ENCODE results near the gene TEKT2. TPM values are rescaled to one million over a fixed set of nuclear protein-coding genes. Genes with fewer than 3 reads are reported as not detected.
A peak's percentile ranks its signal among the peaks of the same experiment; 100 is the strongest.

Gene TEKT2
- polyA plus RNA-seq, 1 donor = 1.7 TPM

DNA sequence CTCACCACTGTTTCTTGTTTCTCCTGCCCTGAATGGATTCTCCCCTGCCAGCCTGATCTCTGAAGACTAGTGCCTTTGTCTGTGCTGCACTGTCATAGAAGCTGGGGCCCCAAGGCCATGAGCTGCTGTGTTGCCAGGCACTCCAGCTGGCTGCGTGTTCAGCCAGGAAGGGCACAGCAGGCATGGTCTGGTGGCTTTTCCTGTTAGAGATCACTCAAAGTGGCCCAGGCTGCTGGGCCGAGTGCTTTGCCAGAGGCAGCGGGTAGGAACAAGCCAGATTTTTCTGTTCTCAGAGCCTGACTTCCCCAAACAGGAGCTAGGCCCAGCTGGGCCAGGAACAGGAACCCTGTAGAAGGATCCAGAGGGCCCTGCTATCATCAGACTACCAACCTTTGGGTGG, 10.0 kb downstream of the TEKT2 start:
- Histone ChIP-seq H3K36me3 (ENCODE audit: control insufficient read depth, insufficient read depth, low read length) (peaks cover 57% of the 10 kb centered on the region), H3K27ac (ENCODE audit: low read length) (no peak overlapping the region), H3K4me1 (ENCODE audit: control insufficient read depth, insufficient read depth, low read length) (peaks cover 13% of the 10 kb centered on the region), H3K27me3 (ENCODE audit: control insufficient read depth, insufficient read depth, low read length) (no peaks in the 10 kb centered on the region), H3K9me3 (ENCODE audit: control insufficient read depth, low read depth, low read length) (no peaks in the 10 kb centered on the region), H3K4me3 (ENCODE audit: low read length) (no peak overlapping the region)
- no peak for DNase-seq
- WGBS (ENCODE audit: insufficient coverage, low lambda C conversion rate) = no CpG with 5 or more reads among the region's 3 CpGs

GRCh38 chr1:36094621-36095061, 10.7 kb downstream of the TEKT2 start:
- peaks cover 57% of the 10 kb centered on the region for H3K36me3 ChIP-seq (ENCODE audit: control insufficient read depth, insufficient read depth, low read length)
- H3K4me3 ChIP-seq (ENCODE audit: low read length) = no peak overlapping the region
- WGBS (ENCODE audit: insufficient coverage, low lambda C conversion rate) = no CpG with 5 or more reads among the region's 8 CpGs
- H3K27me3 ChIP-seq (ENCODE audit: control insufficient read depth, insufficient read depth, low read length) = no peaks in the 10 kb centered on the region
- peaks cover 20% of the 10 kb centered on the region for H3K4me1 ChIP-seq (ENCODE audit: control insufficient read depth, insufficient read depth, low read length)
- peaks cover 4% of the 10 kb centered on the region for H3K9me3 ChIP-seq (ENCODE audit: control insufficient read depth, low read depth, low read length)
- H3K27ac ChIP-seq (ENCODE audit: low read length) = no peak overlapping the region
- no peak for DNase-seq

DNA sequence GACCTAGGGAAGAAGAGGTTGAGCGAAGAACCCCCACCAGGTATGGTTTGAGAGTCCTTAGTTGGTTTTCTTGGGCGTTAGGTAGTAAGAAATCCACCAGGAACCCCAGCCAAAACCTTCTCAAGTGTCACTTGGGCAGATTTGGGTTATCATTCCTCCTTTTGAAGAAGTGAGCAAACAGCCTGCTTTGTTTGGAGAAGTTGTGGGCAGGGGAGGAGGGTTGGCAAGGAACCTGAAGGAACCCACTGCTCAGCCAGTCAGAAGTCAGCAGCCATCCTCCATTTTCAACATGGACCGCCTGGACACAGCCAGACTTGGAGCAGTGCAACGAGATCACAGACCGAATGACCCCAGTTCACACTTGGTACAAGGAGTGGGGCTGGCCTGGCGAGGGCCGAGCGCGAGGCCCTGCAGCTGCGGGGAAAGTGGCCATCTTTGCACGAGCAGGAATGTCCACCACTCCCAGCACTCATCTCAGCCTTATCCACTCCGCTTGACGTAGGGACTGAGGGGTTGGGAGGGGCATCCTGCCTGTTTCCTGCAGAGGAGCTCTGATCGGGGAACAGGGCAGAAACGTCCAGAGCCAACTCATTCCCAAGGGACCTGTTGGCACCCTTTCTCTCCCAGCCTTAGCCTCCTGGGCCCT, 12.0 kb downstream of the TEKT2 start:
- Histone ChIP-seq H3K36me3 (ENCODE audit: control insufficient read depth, insufficient read depth, low read length) (peaks cover 56% of the 10 kb centered on the region), H3K27ac (ENCODE audit: low read length) (no peak overlapping the region), H3K9me3 (ENCODE audit: control insufficient read depth, low read depth, low read length) (peaks cover 4% of the 10 kb centered on the region), H3K4me1 (ENCODE audit: control insufficient read depth, insufficient read depth, low read length) (peaks cover 16% of the 10 kb centered on the region), H3K4me3 (ENCODE audit: low read length) (no peak overlapping the region), H3K27me3 (ENCODE audit: control insufficient read depth, insufficient read depth, low read length) (no peaks in the 10 kb centered on the region)
- no CpG with 5 or more reads among the region's 15 CpGs for WGBS (ENCODE audit: insufficient coverage, low lambda C conversion rate)
- DNase-seq = no peak

GRCh38 chr1:36096500-36097432, 12.9 kb downstream of the TEKT2 start:
- Histone ChIP-seq H3K27me3 (ENCODE audit: control insufficient read depth, insufficient read depth, low read length) (no peaks in the 10 kb centered on the region), H3K27ac (ENCODE audit: low read length) (no peak overlapping the region), H3K9me3 (ENCODE audit: control insufficient read depth, low read depth, low read length) (peaks cover 4% of the 10 kb centered on the region), H3K36me3 (ENCODE audit: control insufficient read depth, insufficient read depth, low read length) (peaks cover 47% of the 10 kb centered on the region), H3K4me1 (ENCODE audit: control insufficient read depth, insufficient read depth, low read length) (peaks cover 16% of the 10 kb centered on the region), H3K4me3 (ENCODE audit: low read length) (no peak overlapping the region)
- WGBS (ENCODE audit: insufficient coverage, low lambda C conversion rate) = no CpG with 5 or more reads among the region's 16 CpGs
- no peak for DNase-seq

DNA sequence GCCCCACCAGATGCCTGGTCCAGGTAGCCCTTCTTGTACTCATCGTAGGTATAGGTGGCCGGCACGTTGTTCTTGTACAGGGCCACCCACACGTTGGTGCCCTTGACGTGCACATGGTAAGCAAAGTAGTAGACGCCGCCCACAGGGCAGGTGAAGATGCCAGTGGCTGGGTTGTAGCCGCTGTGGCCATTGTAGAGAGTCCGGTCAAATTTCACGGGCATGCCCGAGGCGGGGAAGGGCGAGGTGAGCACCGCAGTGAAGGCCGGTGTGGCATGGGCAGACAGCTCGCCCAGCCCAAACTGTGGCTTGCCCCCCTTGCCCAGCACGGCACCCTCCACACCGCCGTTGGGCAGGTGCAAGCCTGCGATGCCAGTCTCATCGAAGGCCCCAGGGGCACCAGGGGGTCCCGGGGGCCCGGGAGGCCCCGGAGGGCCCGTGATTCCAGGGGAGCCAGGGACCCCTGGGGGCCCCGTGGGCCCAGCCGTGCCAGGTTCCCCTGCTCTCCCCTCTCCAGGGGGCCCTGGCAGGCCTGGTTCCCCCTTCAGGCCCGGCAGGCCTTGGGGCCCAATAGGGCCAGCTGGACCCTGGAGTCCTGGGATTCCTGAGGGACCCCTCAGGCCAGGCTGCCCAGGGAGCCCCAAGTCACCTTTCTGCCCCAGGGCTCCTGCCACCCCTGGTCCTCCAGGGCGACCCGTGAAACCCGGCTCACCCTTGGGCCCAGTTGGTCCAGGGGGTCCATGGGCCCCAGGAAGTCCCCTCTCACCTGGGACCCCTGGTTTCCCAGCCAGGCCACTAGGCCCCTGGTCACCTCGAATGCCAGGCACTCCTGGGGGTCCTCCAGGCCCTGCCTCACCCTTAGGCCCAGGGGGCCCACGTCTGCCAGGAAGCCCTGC, 14.0 kb downstream of the TEKT2 start:
- Histone ChIP-seq H3K36me3 (ENCODE audit: control insufficient read depth, insufficient read depth, low read length) (peaks cover 35% of the 10 kb centered on the region), H3K27ac (ENCODE audit: low read length) (no peak overlapping the region), H3K9me3 (ENCODE audit: control insufficient read depth, low read depth, low read length) (peaks cover 4% of the 10 kb centered on the region), H3K27me3 (ENCODE audit: control insufficient read depth, insufficient read depth, low read length) (no peaks in the 10 kb centered on the region), H3K4me3 (ENCODE audit: low read length) (no peak overlapping the region), H3K4me1 (ENCODE audit: control insufficient read depth, insufficient read depth, low read length) (peaks cover 16% of the 10 kb centered on the region)
- DNase-seq = no peak
- no CpG with 5 or more reads among the region's 33 CpGs for WGBS (ENCODE audit: insufficient coverage, low lambda C conversion rate)

- Histone ChIP-seq H3K27ac (ENCODE audit: low read length) (no peak overlapping the region), H3K9me3 (ENCODE audit: control insufficient read depth, low read depth, low read length) (peaks cover 4% of the 10 kb centered on the region), H3K4me1 (ENCODE audit: control insufficient read depth, insufficient read depth, low read length) (peaks cover 16% of the 10 kb centered on the region), H3K4me3 (ENCODE audit: low read length) (no peak overlapping the region), H3K36me3 (ENCODE audit: control insufficient read depth, insufficient read depth, low read length) (peaks cover 26% of the 10 kb centered on the region), H3K27me3 (ENCODE audit: control insufficient read depth, insufficient read depth, low read length) (no peaks in the 10 kb centered on the region)
- WGBS (ENCODE audit: insufficient coverage, low lambda C conversion rate) = no CpG with 5 or more reads among the region's 13 CpGs
- DNase-seq = no peak
Measured at GRCh38 chr1:36098650-36099365, 14.9 kb downstream of the TEKT2 start.

GRCh38 chr1:36099681-36100341, 15.9 kb downstream of the TEKT2 start:
- no CpG with 5 or more reads among the region's 18 CpGs for WGBS (ENCODE audit: insufficient coverage, low lambda C conversion rate)
- Histone ChIP-seq H3K4me1 (ENCODE audit: control insufficient read depth, insufficient read depth, low read length) (peaks cover 16% of the 10 kb centered on the region), H3K36me3 (ENCODE audit: control insufficient read depth, insufficient read depth, low read length) (peaks cover 16% of the 10 kb centered on the region), H3K4me3 (ENCODE audit: low read length) (no peak overlapping the region), H3K9me3 (ENCODE audit: control insufficient read depth, low read depth, low read length) (peaks cover 4% of the 10 kb centered on the region), H3K27ac (ENCODE audit: low read length) (no peak overlapping the region), H3K27me3 (ENCODE audit: control insufficient read depth, insufficient read depth, low read length) (no peaks in the 10 kb centered on the region)
- peak; percentile 62 to 63 for DNase-seq

GRCh38 chr1:36100376-36100775, 16.5 kb downstream of the TEKT2 start:
- H3K9me3 ChIP-seq (ENCODE audit: control insufficient read depth, low read depth, low read length) = peaks cover 4% of the 10 kb centered on the region
- no peak overlapping the region for H3K27ac ChIP-seq (ENCODE audit: low read length)
- peaks cover 16% of the 10 kb centered on the region for H3K4me1 ChIP-seq (ENCODE audit: control insufficient read depth, insufficient read depth, low read length)
- WGBS (ENCODE audit: insufficient coverage, low lambda C conversion rate) = no CpG with 5 or more reads among the region's 6 CpGs
- H3K36me3 ChIP-seq (ENCODE audit: control insufficient read depth, insufficient read depth, low read length) = peaks cover 13% of the 10 kb centered on the region
- DNase-seq = no peak
- H3K4me3 ChIP-seq (ENCODE audit: low read length) = no peak overlapping the region
- no peaks in the 10 kb centered on the region for H3K27me3 ChIP-seq (ENCODE audit: control insufficient read depth, insufficient read depth, low read length)

DNA sequence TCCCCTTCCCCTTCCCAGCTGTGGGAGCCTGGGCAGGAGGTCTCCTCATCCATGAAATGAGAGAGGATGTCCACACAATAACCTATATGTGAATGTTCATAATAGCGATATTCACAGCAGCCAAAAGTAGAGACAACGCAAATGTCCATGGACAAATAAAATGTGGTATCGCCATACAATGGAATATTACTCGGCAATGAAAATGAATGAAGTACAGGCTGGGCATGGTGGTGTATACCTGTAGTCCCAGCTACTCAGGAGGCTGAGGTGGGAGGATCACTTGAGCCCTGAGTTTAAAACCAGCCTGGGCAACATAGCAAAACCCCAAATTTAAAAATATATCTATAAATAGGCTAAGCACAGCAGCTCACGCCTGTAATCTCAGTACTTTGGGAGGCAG, 17.7 kb downstream of the TEKT2 start:
- 100% methylated on average over 1 of the region's 5 CpGs for WGBS (ENCODE audit: insufficient coverage, low lambda C conversion rate)
- H3K36me3 ChIP-seq (ENCODE audit: control insufficient read depth, insufficient read depth, low read length) = peaks cover 3% of the 10 kb centered on the region
- peaks cover 16% of the 10 kb centered on the region for H3K4me1 ChIP-seq (ENCODE audit: control insufficient read depth, insufficient read depth, low read length)
- H3K27ac ChIP-seq (ENCODE audit: low read length) = no peak overlapping the region
- H3K4me3 ChIP-seq (ENCODE audit: low read length) = no peak overlapping the region
- H3K27me3 ChIP-seq (ENCODE audit: control insufficient read depth, insufficient read depth, low read length) = no peaks in the 10 kb centered on the region
- H3K9me3 ChIP-seq (ENCODE audit: control insufficient read depth, low read depth, low read length) = peaks cover 4% of the 10 kb centered on the region
- DNase-seq = no peak

Measured in large intestine (tissue), 3 donors.